CMK (cell line): Measurements from ENCODE around the gene MAD1L1.
A peak's percentile ranks its signal among the peaks of the same experiment; 100 is the strongest.

Experiments used
- DNase-seq: peaks from one replicate; pipeline ENCODE4 v3.0.0-alpha.2; 2010; ENCODE audit warnings: low read depth

The MAD1L1 gene

GRCh38 chr7:2116989-2117591, 115.7 kb downstream of the MAD1L1 start:
- no peak for DNase-seq

GRCh38 chr7:2116448-2116810, 116.3 kb downstream of the MAD1L1 start:
- no peak for DNase-seq

GRCh38 chr7:2115760-2116447, 116.8 kb downstream of the MAD1L1 start:
- DNase-seq, result peak; percentile 68

- DNase-seq, result no peak
Observed at GRCh38 chr7:2114926-2115759, 117.6 kb downstream of the MAD1L1 start.

GRCh38 chr7:2114052-2114451, 118.7 kb downstream of the MAD1L1 start:
- DNase-seq, result no peak

GRCh38 chr7:2112261-2113198, 120.2 kb downstream of the MAD1L1 start:
- DNase-seq, result no peak

- no peak for DNase-seq
Observed at GRCh38 chr7:2111568-2111967, 121.2 kb downstream of the MAD1L1 start.

- no peak for DNase-seq
Observed at GRCh38 chr7:2110610-2111396, 121.9 kb downstream of the MAD1L1 start.

- DNase-seq, result no peak
Observed at GRCh38 chr7:2109936-2110609, 122.7 kb downstream of the MAD1L1 start.

- no peak for DNase-seq
Observed at GRCh38 chr7:2109251-2109872, 123.4 kb downstream of the MAD1L1 start.

GRCh38 chr7:2108501-2109250, 124.1 kb downstream of the MAD1L1 start:
- DNase-seq, result no peak

- DNase-seq, result no peak
Observed at GRCh38 chr7:2108071-2108455, 124.7 kb downstream of the MAD1L1 start.

- no peak for DNase-seq
Observed at GRCh38 chr7:2107386-2108070, 125.2 kb downstream of the MAD1L1 start.

- DNase-seq, result no peak
Observed at GRCh38 chr7:2106924-2107323, 125.8 kb downstream of the MAD1L1 start.

GRCh38 chr7:2106440-2106839, 126.3 kb downstream of the MAD1L1 start:
- no peak for DNase-seq

GRCh38 chr7:2105917-2106316, 126.8 kb downstream of the MAD1L1 start:
- DNase-seq, result peak; percentile 68

GRCh38 chr7:2105280-2105679, 127.5 kb downstream of the MAD1L1 start:
- DNase-seq, result no peak

- DNase-seq, result no peak
Observed at GRCh38 chr7:2104716-2105115, 128.0 kb downstream of the MAD1L1 start.
